Epithelial cell of esophagus (primary cell): ENCODE results near the gene DENND6B.

Source experiments
- DNase-seq: peaks from one replicate; pipeline ENCODE4 v3.0.0; 2010; ENCODE audit warnings: low read depth
- H3K4me3 ChIP-seq: 2 replicates; pipeline ENCODE4 v1.5.1; 2011; ENCODE audit warnings: mild to moderate bottlenecking, low read length, control low read depth
- CTCF ChIP-seq: IDR thresholded peaks from 2 replicates; pipeline ENCODE4 v1.5.1; 2011; ENCODE audit warnings: low read depth, mild to moderate bottlenecking, low read length, control low read depth, inconsistent platforms; ENCODE audit not compliant: insufficient read depth; ENCODE audit errors: missing control alignments

The DENND6B gene

GRCh38 chr22:50301581-50301991 is 25.2 kb downstream of the DENND6B start:
- no peak for DNase-seq
- no peak for TF ChIP-seq CTCF
- peak overlapping the region; percentile 35 for H3K4me3 ChIP-seq

- peak overlapping the region; percentile 35 for H3K4me3 ChIP-seq
- TF ChIP-seq CTCF = no peak
- no peak for DNase-seq
Measured at GRCh38 chr22:50300620-50301257, 26.1 kb downstream of the DENND6B start.

- no peak for TF ChIP-seq CTCF
- H3K4me3 ChIP-seq = peak overlapping the region; percentile 35
- DNase-seq = no peak
Measured at GRCh38 chr22:50299785-50300619, 26.8 kb downstream of the DENND6B start.

GRCh38 chr22:50298937-50299784 is 27.7 kb downstream of the DENND6B start:
- TF ChIP-seq CTCF = no peak
- no peak for DNase-seq

GRCh38 chr22:50298266-50298637 is 28.6 kb downstream of the DENND6B start:
- no peak for TF ChIP-seq CTCF
- no peak overlapping the region for H3K4me3 ChIP-seq
- DNase-seq = no peak

More at GRCh38 chr22:50298937-50299784, 27.7 kb downstream of the DENND6B start:
- peak overlapping the region; percentile 18 for H3K4me3 ChIP-seq

GRCh38 chr22:50297510-50298265 is 29.1 kb downstream of the DENND6B start:
- no peak for DNase-seq
- TF ChIP-seq CTCF = no peak
- H3K4me3 ChIP-seq = no peak overlapping the region
